Endodermal cell (in vitro differentiated cells): ENCODE data around the gene SLC44A1. TPM values are rescaled to one million over a fixed set of nuclear protein-coding genes. Genes with fewer than 3 reads are reported as not detected.

Experiments
- DNase-seq: peaks from one replicate; pipeline ENCODE4 v3.0.0-alpha.2; 2017
- H3K27ac ChIP-seq: 2 replicates; pipeline ENCODE4 v1.5.1; 2013; ENCODE audit warnings: mild to moderate bottlenecking, low read depth, low read length, moderate library complexity
- H3K27me3 ChIP-seq: 2 replicates; pipeline ENCODE4 v1.6.1; 2013; ENCODE audit warnings: mild to moderate bottlenecking, low read length, moderate library complexity; ENCODE audit not compliant: insufficient read depth, control insufficient read depth, poor library complexity, severe bottlenecking
- H3K36me3 ChIP-seq: 2 replicates; pipeline ENCODE4 v1.7.0; 2013; ENCODE audit warnings: mild to moderate bottlenecking, low read length, moderate library complexity; ENCODE audit not compliant: control insufficient read depth, insufficient read depth
- H3K4me1 ChIP-seq: one replicate; pipeline ENCODE4 v1.7.0; 2013; ENCODE audit warnings: low read length; ENCODE audit not compliant: control insufficient read depth, insufficient read depth
- H3K4me3 ChIP-seq: 2 replicates; pipeline ENCODE4 v1.5.1; 2013; ENCODE audit warnings: mild to moderate bottlenecking, low read length, moderate library complexity
- H3K9ac ChIP-seq: 2 replicates; pipeline ENCODE4 v1.6.1; 2013; ENCODE audit warnings: mild to moderate bottlenecking, low read length, moderate library complexity; ENCODE audit not compliant: poor library complexity, severe bottlenecking; ENCODE audit errors: extremely low read depth
- H3K9me3 ChIP-seq: 2 replicates; pipeline ENCODE4 v1.6.1; 2013; ENCODE audit warnings: mild to moderate bottlenecking, low read length, moderate library complexity; ENCODE audit not compliant: control insufficient read depth
- H3K27ac Mint-ChIP-seq: 2 replicates; pipeline ENCODE4 v1.8.0; 2020; ENCODE audit warnings: mixed read lengths
- H3K27me3 Mint-ChIP-seq: 2 replicates; pipeline ENCODE4 v1.8.0; 2021; ENCODE audit warnings: mild to moderate bottlenecking, mixed read lengths; ENCODE audit not compliant: insufficient read depth
- H3K36me3 Mint-ChIP-seq: 2 replicates; pipeline ENCODE4 v1.8.0; 2020; ENCODE audit warnings: low read depth, mixed read lengths
- H3K4me1 Mint-ChIP-seq: 2 replicates; pipeline ENCODE4 v1.8.0; 2020; ENCODE audit warnings: mixed read lengths
- H3K4me3 Mint-ChIP-seq: 2 replicates; pipeline ENCODE4 v1.8.0; 2020; ENCODE audit warnings: mild to moderate bottlenecking, moderate library complexity, mixed read lengths
- H3K9me3 Mint-ChIP-seq: 2 replicates; pipeline ENCODE4 v1.8.0; 2020; ENCODE audit warnings: mild to moderate bottlenecking, mixed read lengths
- CTCF ChIP-seq: fragments of 200-600 bp; sonication (generic); conservative IDR thresholded peaks from 2 replicates; pipeline ENCODE4 v1.5.0; 2021; ENCODE audit warnings: antibody characterized with exemption, mild to moderate bottlenecking
- WGBS, 2 experiments: methylation state at CpG; one replicate each; pipeline versions ENCODE4 v1.1.5 to v1.1.7; 2013; ENCODE audit warnings: missing lambda C conversion rate in 2 of 2, mixed read lengths in 1 of 2; ENCODE audit not compliant: insufficient coverage in 1 of 2, insufficient read length in 1 of 2; 5-methylcytosine and 5-hydroxymethylcytosine counted together
- total RNA-seq, 2 donors: library from RNA; stranded (reverse); fragmentation: NEBNext Ultra II Directional in 1 of 2; extraction: Animal tissue kit (Norgen Biotek cat#: 25700) in 1 of 2; gene quantifications; 2 replicates in 1 of 2; 3 replicates in 1 of 2; pipeline ENCODE4 v1.2.1, GENCODE V29; 2021

Gene SLC44A1
- total RNA-seq, 2 donors from 2014 or later, result 69.7 to 73.4 TPM

DNA sequence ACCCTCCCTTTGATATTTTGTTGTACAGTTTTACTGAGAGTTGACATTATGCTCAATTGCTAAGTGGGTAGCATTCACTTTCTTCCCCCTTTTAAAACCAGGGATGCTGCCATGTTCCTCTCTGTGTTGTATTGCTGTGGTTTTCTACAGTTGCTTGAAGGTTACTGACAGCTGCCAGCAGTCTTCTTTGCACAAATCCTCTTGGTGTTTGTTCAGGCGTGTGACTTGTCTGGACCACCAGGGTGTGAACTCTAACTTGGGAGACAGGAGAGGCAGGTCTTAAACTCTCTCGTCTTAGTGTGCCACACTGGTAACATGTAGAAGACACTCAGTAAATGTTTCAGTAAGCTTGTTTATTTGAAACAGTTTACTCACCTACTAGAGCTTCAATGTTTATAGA is 25.1 kb downstream of the SLC44A1 start:
- Mint-ChIP-seq H3K36me3 (peaks cover 4% of the 10 kb centered on the region), H3K4me1 (peaks cover 23% of the 10 kb centered on the region), H3K4me3 (no peak overlapping the region), H3K27ac (no peak overlapping the region), H3K9me3 (no peaks in the 10 kb centered on the region), H3K27me3 (no peaks in the 10 kb centered on the region)
- peaks cover 6% of the 10 kb centered on the region for H3K36me3 ChIP-seq
- TF ChIP-seq CTCF, result peak; percentile 25
- no peaks in the 10 kb centered on the region for H3K9me3 ChIP-seq
- peaks cover 8% of the 10 kb centered on the region for H3K4me1 ChIP-seq
- H3K4me3 ChIP-seq, result no peak overlapping the region
- H3K27ac ChIP-seq, result no peak overlapping the region
- no peaks in the 10 kb centered on the region for H3K27me3 ChIP-seq
- no peak for DNase-seq
- H3K9ac ChIP-seq, result no peak overlapping the region
- 80 to 84% methylated on average over 1 to 2 of the region's 2 CpGs for WGBS, 2 experiments

GRCh38 chr9:105270711-105271110 is 26.3 kb downstream of the SLC44A1 start:
- Mint-ChIP-seq H3K36me3 (peaks cover 2% of the 10 kb centered on the region), H3K9me3 (no peaks in the 10 kb centered on the region), H3K27me3 (no peaks in the 10 kb centered on the region), H3K4me1 (peaks cover 24% of the 10 kb centered on the region), H3K27ac (no peak overlapping the region), H3K4me3 (no peak overlapping the region)
- WGBS, 2 experiments, result 82 to 89% methylated on average over 3 to 4 of the region's 4 CpGs
- Histone ChIP-seq H3K36me3 (peaks cover 6% of the 10 kb centered on the region), H3K4me3 (no peak overlapping the region), H3K27me3 (no peaks in the 10 kb centered on the region), H3K4me1 (peaks cover 8% of the 10 kb centered on the region), H3K9ac (no peak overlapping the region), H3K27ac (no peak overlapping the region), H3K9me3 (no peaks in the 10 kb centered on the region)
- DNase-seq, result no peak
- TF ChIP-seq CTCF, result no peak

GRCh38 chr9:105273731-105274130 is 29.3 kb downstream of the SLC44A1 start:
- no peak for TF ChIP-seq CTCF
- Mint-ChIP-seq H3K27ac (no peak overlapping the region), H3K36me3 (peaks cover 2% of the 10 kb centered on the region), H3K9me3 (no peaks in the 10 kb centered on the region), H3K4me1 (peaks cover 26% of the 10 kb centered on the region), H3K27me3 (no peaks in the 10 kb centered on the region), H3K4me3 (no peak overlapping the region)
- Histone ChIP-seq H3K27me3 (no peaks in the 10 kb centered on the region), H3K36me3 (peaks cover 6% of the 10 kb centered on the region), H3K9me3 (no peaks in the 10 kb centered on the region), H3K9ac (no peak overlapping the region), H3K4me3 (no peak overlapping the region), H3K27ac (no peak overlapping the region), H3K4me1 (peaks cover 8% of the 10 kb centered on the region)
- WGBS, 2 experiments, result 100% methylated on average over 1 of the region's 1 CpG; no CpG with 5 or more reads in 1 of the 2 experiments
- no peak for DNase-seq
